ENCODE results near the gene TMPRSS5. TPM values are rescaled to one million over a fixed set of nuclear protein-coding genes. Genes with fewer than 3 reads are reported as not detected.

TMPRSS5 gene
- total and polyA plus RNA-seq, 10 donors = 0.42 to 1.7 (median 0.71) TPM

GRCh38 chr11:113730887-113731726 lies 25.0 kb upstream of the TMPRSS5 start:
- WGBS, 5 donors = 65 to 79% (median 76%) methylated on average over 4 of the region's 4 CpGs
- Histone ChIP-seq H3K4me1 (peaks cover 0 to 9% (median 4%) of the 10 kb centered on the region in 6 donors), H3K27me3 (replicated peaks in 1 of 7) (no peaks in the 10 kb centered on the region), H3K4me3 (no peak overlapping the region), H3K36me3 (peaks cover 0 to 55% (median 27%) of the 10 kb centered on the region in 6 donors), H3K27ac (peak overlapping the region in 1 of 8 donors; percentile 22), H3K9me3 (no peaks in the 10 kb centered on the region)
- TF ChIP-seq CTCF (IDR thresholded peaks at IDR 0.05 in 8 of 11, conservative IDR thresholded peaks at IDR 0.05 in 3 of 11) = peak in 3 of 11 experiments; percentile 13 to 25 (median 23)
- no peak for TF ChIP-seq POLR2AphosphoS5 (IDR thresholded peaks at IDR 0.05)
- TF ChIP-seq POLR2A (IDR thresholded peaks at IDR 0.05) = no peak
- intact Hi-C loops (cut with DNase I; ENCODE audit: low total_unique reads) = no loop called here
- no peak for DNase-seq

GRCh38 chr11:113729456-113729855 lies 23.3 kb upstream of the TMPRSS5 start:
- 74 to 85% (median 84%) methylated on average over 5 of the region's 5 CpGs for WGBS, 5 donors
- H3K27me3 ChIP-seq (replicated peaks in 1 of 7) = no peaks in the 10 kb centered on the region
- H3K4me3 ChIP-seq = no peak overlapping the region
- peaks cover 0 to 9% (median 4%) of the 10 kb centered on the region in 6 donors for H3K4me1 ChIP-seq
- no peak for TF ChIP-seq CTCF (IDR thresholded peaks at IDR 0.05 in 8 of 11, conservative IDR thresholded peaks at IDR 0.05 in 3 of 11)
- TF ChIP-seq POLR2AphosphoS5 (IDR thresholded peaks at IDR 0.05) = no peak
- intact Hi-C loops (cut with DNase I; ENCODE audit: low total_unique reads) = no loop called here
- H3K36me3 ChIP-seq = peaks cover 0 to 38% (median 17%) of the 10 kb centered on the region in 6 donors
- H3K9me3 ChIP-seq = no peaks in the 10 kb centered on the region
- H3K27ac ChIP-seq = no peak overlapping the region
- no peak for DNase-seq

GRCh38 chr11:113728814-113729213 lies 22.7 kb upstream of the TMPRSS5 start:
- intact Hi-C loops (cut with DNase I; ENCODE audit: low total_unique reads) = no loop called here
- H3K9me3 ChIP-seq = no peaks in the 10 kb centered on the region
- DNase-seq = no peak
- H3K4me3 ChIP-seq = no peak overlapping the region
- TF ChIP-seq POLR2AphosphoS5 (IDR thresholded peaks at IDR 0.05) = no peak
- TF ChIP-seq POLR2A (IDR thresholded peaks at IDR 0.05) = no peak
- no peak for TF ChIP-seq CTCF (IDR thresholded peaks at IDR 0.05 in 8 of 11, conservative IDR thresholded peaks at IDR 0.05 in 3 of 11)
- H3K27ac ChIP-seq = no peak overlapping the region
- peaks cover 0 to 9% (median 4%) of the 10 kb centered on the region in 6 donors for H3K4me1 ChIP-seq
- H3K36me3 ChIP-seq = peaks cover 0 to 32% (median 14%) of the 10 kb centered on the region in 6 donors
- WGBS, 5 donors = 51 to 85% (median 66%) methylated on average over 3 of the region's 3 CpGs
- no peaks in the 10 kb centered on the region for H3K27me3 ChIP-seq (replicated peaks in 1 of 7)

- DNase-seq = no peak
- Histone ChIP-seq H3K36me3 (peaks cover 0 to 6% (median 0%) of the 10 kb centered on the region in 6 donors), H3K4me1 (no peaks in the 10 kb centered on the region), H3K9me3 (no peaks in the 10 kb centered on the region), H3K27me3 (replicated peaks in 1 of 7) (no peaks in the 10 kb centered on the region), H3K27ac (no peak overlapping the region), H3K4me3 (no peak overlapping the region)
- WGBS, 5 donors = 95 to 98% (median 97%) methylated on average over 3 of the region's 3 CpGs
- intact Hi-C loops (cut with DNase I; ENCODE audit: low total_unique reads) = no loop called here
- TF ChIP-seq CTCF (IDR thresholded peaks at IDR 0.05 in 8 of 11, conservative IDR thresholded peaks at IDR 0.05 in 3 of 11) (no peak), POLR2A (IDR thresholded peaks at IDR 0.05) (no peak), POLR2AphosphoS5 (IDR thresholded peaks at IDR 0.05) (no peak)
Measured at GRCh38 chr11:113725913-113726312, 19.8 kb upstream of the TMPRSS5 start.

All from spleen (tissue), 11 donors.